Measurements from ENCODE around the gene MNAT1. TPM values are rescaled to one million over a fixed set of nuclear protein-coding genes. Genes with fewer than 3 reads are reported as not detected.

Gene MNAT1
- total RNA-seq = 10 to 100 TPM; 20.4 to 34.3 (median 27.5) TPM
- polyA plus RNA-seq = 10 to 100 TPM; 11.9 to 13.8 (median 13.3) TPM
- long read RNA-seq, donor 1, transcript MNAT1-208 (4 exons, 1,097 nt) = major isoform, 7 of 9 reads
- long read RNA-seq, donor 1, partial matches to known transcripts = 0 of 9 reads
- long read RNA-seq, donor 1, other reads (novel, unspliced or antisense) = 0 of 9 reads
- long read RNA-seq, donor 2, transcript MNAT1-201 (8 exons, 2,635 nt) = major isoform, 9 of 13 reads
- long read RNA-seq, donor 2, partial matches to known transcripts = 0 of 13 reads
- long read RNA-seq, donor 2, other reads (novel, unspliced or antisense) = 0 of 13 reads

GRCh38 chr14:60734465-60735242 is at the start of gene MNAT1:
MNAT1 (plus strand) TSS chr14:60734761; CDS start chr14:60734863, 102 bp downstream.
- Histone ChIP-seq H3K4me1 (peaks cover 16 to 35% (median 25%) of the 10 kb centered on the region in 6 donors), H3K9me3 (peaks cover 0 to 7% (median 0%) of the 10 kb centered on the region in 8 donors), H3K27me3 (replicated peaks in 1 of 7) (peaks cover 0 to 27% (median 0%) of the 10 kb centered on the region in 7 donors), H3K36me3 (no peaks in the 10 kb centered on the region), H3K4me3 (peak within 1 kb of the TSS; percentile 54 to 89 (median 72)), H3K27ac (peak within 1 kb of the TSS in 6 of 8 donors; percentile 67 to 79 (median 76))
- intact Hi-C loops (cut with DNase I; ENCODE audit: low total_unique reads) = no loop called here
- no peak for TF ChIP-seq POLR2A (IDR thresholded peaks at IDR 0.05)
- peak; percentile 74 to 78 (median 74) for TF ChIP-seq POLR2AphosphoS5 (IDR thresholded peaks at IDR 0.05)
- peak in 1 of 11 experiments; percentile 23 for TF ChIP-seq CTCF (IDR thresholded peaks at IDR 0.05 in 8 of 11, conservative IDR thresholded peaks at IDR 0.05 in 3 of 11)
- WGBS, 5 donors = 3% methylated on average over 31 to 33 of the region's 33 CpGs
- peak; percentile 92 for DNase-seq

- TF ChIP-seq CTCF (IDR thresholded peaks at IDR 0.05 in 8 of 11, conservative IDR thresholded peaks at IDR 0.05 in 3 of 11) (no peak), POLR2A (IDR thresholded peaks at IDR 0.05) (no peak), POLR2AphosphoS5 (IDR thresholded peaks at IDR 0.05) (no peak)
- Histone ChIP-seq H3K4me1 (no peaks in the 10 kb centered on the region), H3K4me3 (no peak overlapping the region), H3K9me3 (peaks cover 0 to 8% (median 0%) of the 10 kb centered on the region in 8 donors), H3K27ac (no peak overlapping the region), H3K27me3 (replicated peaks in 1 of 7) (peaks cover 0 to 14% (median 0%) of the 10 kb centered on the region in 7 donors), H3K36me3 (no peaks in the 10 kb centered on the region)
- no peak for DNase-seq
- intact Hi-C loops (cut with DNase I; ENCODE audit: low total_unique reads) = no loop called here
Measured at GRCh38 chr14:60686865-60687264, 47.7 kb upstream of the MNAT1 start.

GRCh38 chr14:60691383-60692113 is 43.0 kb upstream of the MNAT1 start:
- Histone ChIP-seq H3K36me3 (no peaks in the 10 kb centered on the region), H3K27me3 (replicated peaks in 1 of 7) (no peaks in the 10 kb centered on the region), H3K4me3 (no peak overlapping the region), H3K9me3 (no peaks in the 10 kb centered on the region), H3K4me1 (no peaks in the 10 kb centered on the region), H3K27ac (no peak overlapping the region)
- WGBS, 5 donors = 79 to 83% (median 80%) methylated on average over 3 of the region's 3 CpGs
- intact Hi-C loops (cut with DNase I; ENCODE audit: low total_unique reads) = no loop called here
- DNase-seq = no peak
- TF ChIP-seq CTCF (IDR thresholded peaks at IDR 0.05 in 8 of 11, conservative IDR thresholded peaks at IDR 0.05 in 3 of 11) (no peak), POLR2A (IDR thresholded peaks at IDR 0.05) (no peak), POLR2AphosphoS5 (IDR thresholded peaks at IDR 0.05) (no peak)

Measured in spleen (tissue), 13 donors.